BJ (cell line): Measurements from ENCODE around the gene FHOD1. TPM values are rescaled to one million over a fixed set of nuclear protein-coding genes. Genes with fewer than 3 reads are reported as not detected.
A peak's percentile ranks its signal among the peaks of the same experiment; 100 is the strongest.

Experiments used
- CTCF ChIA-PET: fragments of 350-600 bp; formaldehyde crosslinking; extraction: SDS; loops from one replicate; lab custom pipeline; 2021; ENCODE audit warnings: antibody characterized with exemption, inconsistent platforms; lab: Yijun Ruan, JAX
- POLR2A ChIA-PET: fragments of 300-600 bp; sonication (Branson Sonifier 250); formaldehyde crosslinking; extraction: SDS; loops from one replicate; lab custom pipeline; 2021; ENCODE audit warnings: antibody characterized with exemption; lab: Charles Lee
- DNase-seq: peaks from one replicate; pipeline ENCODE4 v3.0.0-alpha.2; 2011; ENCODE audit warnings: low read depth
- H3K27me3 ChIP-seq: 2 replicates; pipeline ENCODE4 v1.6.0; 2011; ENCODE audit warnings: low read length; ENCODE audit not compliant: control insufficient read depth, insufficient read depth
- H3K36me3 ChIP-seq: 2 replicates; pipeline ENCODE4 v1.5.1; 2011; ENCODE audit warnings: low read length; ENCODE audit not compliant: control insufficient read depth, insufficient read depth
- H3K4me3 ChIP-seq: 2 replicates; pipeline ENCODE4 v1.5.1; 2011; ENCODE audit warnings: low read depth, mild to moderate bottlenecking, control low read depth, low read length
- polyA plus RNA-seq: library from polyadenylated mRNA; depleted of rRNA; stranded (reverse); fragments of >200 nt; gene quantifications from 2 replicates; pipeline ENCODE4 v1.2.3, GENCODE V29; 2011
- TF ChIP-seq, protein P1 (sequence below): IDR thresholded peaks from 2 replicates; pipeline ENCODE4 v1.5.1; 2011; ENCODE audit warnings: low read depth, mild to moderate bottlenecking, control low read depth, inconsistent platforms, low read length, moderate library complexity; ENCODE audit not compliant: insufficient read depth

The FHOD1 gene
- polyA plus RNA-seq, 1 experiment = 23.0 TPM

DNA sequence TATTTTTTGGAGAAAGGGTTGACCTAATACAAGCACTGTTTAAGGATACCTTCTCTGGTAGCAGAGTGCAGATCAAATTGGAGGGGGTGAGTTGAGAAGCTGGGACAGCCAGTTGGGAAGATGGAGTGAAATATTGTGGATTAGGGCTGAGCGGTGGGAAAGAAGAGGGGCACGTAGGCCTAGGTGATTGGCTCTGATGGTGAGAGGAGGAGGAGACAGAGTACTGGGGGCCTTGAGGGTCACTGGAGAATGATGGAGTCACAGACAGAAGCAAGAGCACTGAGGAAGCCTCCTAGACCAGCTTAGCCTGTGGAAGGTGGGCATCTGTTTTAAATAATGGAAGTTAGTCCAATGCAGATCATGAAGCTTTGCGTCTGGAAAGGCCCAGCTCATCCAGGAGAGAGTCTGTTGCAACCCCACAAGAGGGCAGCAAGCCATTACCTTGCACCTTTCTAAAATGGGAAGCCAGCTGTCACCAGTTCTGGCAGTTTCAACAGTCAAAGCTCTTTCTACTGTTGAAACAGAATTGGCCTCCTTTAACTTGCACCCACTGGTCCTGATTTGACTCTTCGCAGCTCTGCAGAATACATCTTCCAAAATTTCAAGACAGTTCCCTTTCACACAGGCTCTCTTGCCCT lies 13.3 kb upstream of the FHOD1 start:
- Histone ChIP-seq H3K27me3 (no peaks in the 10 kb centered on the region), H3K4me3 (no peak overlapping the region), H3K36me3 (no peaks in the 10 kb centered on the region; the same call in none of the 2 replicates)
- TF ChIP-seq, protein P1, sequence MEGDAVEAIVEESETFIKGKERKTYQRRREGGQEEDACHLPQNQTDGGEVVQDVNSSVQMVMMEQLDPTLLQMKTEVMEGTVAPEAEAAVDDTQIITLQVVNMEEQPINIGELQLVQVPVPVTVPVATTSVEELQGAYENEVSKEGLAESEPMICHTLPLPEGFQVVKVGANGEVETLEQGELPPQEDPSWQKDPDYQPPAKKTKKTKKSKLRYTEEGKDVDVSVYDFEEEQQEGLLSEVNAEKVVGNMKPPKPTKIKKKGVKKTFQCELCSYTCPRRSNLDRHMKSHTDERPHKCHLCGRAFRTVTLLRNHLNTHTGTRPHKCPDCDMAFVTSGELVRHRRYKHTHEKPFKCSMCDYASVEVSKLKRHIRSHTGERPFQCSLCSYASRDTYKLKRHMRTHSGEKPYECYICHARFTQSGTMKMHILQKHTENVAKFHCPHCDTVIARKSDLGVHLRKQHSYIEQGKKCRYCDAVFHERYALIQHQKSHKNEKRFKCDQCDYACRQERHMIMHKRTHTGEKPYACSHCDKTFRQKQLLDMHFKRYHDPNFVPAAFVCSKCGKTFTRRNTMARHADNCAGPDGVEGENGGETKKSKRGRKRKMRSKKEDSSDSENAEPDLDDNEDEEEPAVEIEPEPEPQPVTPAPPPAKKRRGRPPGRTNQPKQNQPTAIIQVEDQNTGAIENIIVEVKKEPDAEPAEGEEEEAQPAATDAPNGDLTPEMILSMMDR = peak; percentile 73
- CTCF ChIA-PET = interaction anchor here (0.5 to 6.5 kb wide), 42 partner anchors 9 to 220 kb away, joined by 3 to 56 read pairs (median 4); partner anchors contain the start of genes ATP6V0D1, FHOD1, KCTD19 and LRRC36
- POLR2A ChIA-PET = interaction anchor here (0.6 kb wide), 1 partner anchor 18 kb away, joined by 3 read pairs; the partner anchor contains the start of gene PLEKHG4
- no peak for DNase-seq

DNA sequence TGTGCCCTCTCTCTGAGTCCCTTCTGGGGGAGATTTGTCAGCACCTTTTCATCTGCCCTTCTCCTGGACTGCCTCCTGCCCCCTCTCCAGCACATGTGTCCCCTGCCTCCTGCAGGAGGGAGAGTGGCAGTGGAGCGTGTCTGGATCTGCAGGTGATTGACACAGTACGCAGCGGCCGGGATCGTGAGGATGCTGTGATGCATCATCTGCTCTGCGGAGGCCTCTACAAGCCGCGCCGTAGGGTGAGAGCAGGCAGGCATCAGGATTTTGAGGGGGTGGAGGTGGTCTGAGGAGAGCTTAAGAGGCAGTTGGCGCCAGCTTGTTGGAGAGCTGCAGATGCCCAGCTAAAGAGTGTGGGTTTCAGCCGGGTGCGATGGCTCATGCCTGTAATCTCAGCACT lies 12.4 kb upstream of the FHOD1 start:
- CTCF ChIA-PET = interaction anchor here (0.9 to 6.5 kb wide), 14 partner anchors 10 to 221 kb away, joined by 3 to 56 read pairs (median 8); partner anchors contain the start of genes ATP6V0D1, FHOD1, SLC9A5 and TPPP3
- H3K27me3 ChIP-seq = no peaks in the 10 kb centered on the region
- TF ChIP-seq, protein P1 = no peak
- H3K4me3 ChIP-seq = no peak overlapping the region
- DNase-seq = no peak
- no peaks in the 10 kb centered on the region; the same call in none of the 2 replicates for H3K36me3 ChIP-seq
- POLR2A ChIA-PET = no interaction called here

DNA sequence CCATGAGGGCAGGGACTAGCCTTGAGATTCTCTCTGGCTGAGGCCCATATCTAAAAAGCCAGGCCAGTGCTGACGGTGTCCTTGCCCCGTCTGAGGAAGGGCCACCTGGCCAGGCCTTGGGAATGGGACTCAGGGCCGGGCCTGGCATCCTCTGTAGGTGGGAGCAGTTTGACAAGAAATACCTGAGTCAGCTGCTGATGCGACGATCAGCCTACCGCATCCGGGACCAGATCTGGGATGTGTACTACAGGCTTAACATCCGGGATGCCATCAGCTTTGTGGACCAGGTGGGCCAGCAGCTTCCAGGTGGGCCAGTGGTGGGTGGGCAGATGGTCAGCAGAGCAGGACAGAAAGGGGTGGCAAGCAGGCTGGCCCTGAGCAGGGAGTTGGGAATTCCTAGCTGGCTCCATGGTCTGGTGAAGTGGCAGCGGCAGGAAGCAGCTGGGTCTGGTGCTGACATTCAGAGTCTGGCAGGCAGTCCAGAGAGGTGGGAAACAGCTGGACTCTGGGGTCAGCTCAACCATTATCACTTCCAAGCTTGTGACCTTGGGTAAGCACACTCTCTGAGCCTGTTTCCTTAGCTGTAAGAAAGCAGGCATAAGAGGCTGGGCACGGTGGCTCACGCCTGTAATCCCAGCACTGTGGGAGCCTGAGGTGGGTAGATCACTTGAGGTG lies 11.0 kb upstream of the FHOD1 start:
- Histone ChIP-seq H3K36me3 (no peaks in the 10 kb centered on the region; the same call in none of the 2 replicates), H3K27me3 (no peaks in the 10 kb centered on the region), H3K4me3 (no peak overlapping the region)
- DNase-seq = no peak
- CTCF ChIA-PET = interaction anchor here (0.6 to 6.5 kb wide), 5 partner anchors 11 to 207 kb away, joined by 3 to 56 read pairs (median 4); partner anchors contain the start of gene FHOD1
- TF ChIP-seq, protein P1 = no peak
- POLR2A ChIA-PET = no interaction called here

DNA sequence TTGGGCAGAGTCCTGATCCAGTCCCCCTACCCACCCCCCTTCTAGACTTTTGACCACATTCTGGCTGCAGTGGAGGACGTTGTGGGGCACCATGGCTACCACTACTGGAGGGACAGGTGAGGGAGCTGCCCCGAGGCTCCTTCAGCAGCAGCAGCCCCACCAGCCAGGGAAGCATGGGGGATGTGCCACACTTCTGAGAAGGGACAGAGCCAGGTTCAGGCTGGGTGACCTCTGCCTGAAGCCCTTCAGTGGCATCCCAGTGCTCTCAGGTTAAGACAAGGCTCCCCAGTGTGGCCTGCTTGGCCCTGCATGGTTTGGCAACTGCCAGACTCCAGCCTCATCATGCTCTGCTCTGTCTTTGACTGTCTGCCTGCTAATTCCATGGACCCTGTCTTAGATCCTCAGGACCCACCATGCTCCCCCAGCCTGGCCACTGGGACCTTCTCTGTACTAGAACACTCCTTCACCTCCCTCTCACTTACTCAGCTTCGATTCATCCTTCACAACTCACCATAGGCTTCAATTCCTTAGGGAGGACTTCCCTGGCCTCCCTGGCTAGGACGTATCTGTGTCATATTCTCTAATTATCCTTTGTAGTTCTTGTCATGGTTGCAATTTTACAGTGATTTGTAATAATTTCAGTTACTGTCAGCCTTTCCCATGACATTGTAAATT lies 10.3 kb upstream of the FHOD1 start:
- H3K27me3 ChIP-seq = no peaks in the 10 kb centered on the region
- DNase-seq = no peak
- no peak overlapping the region for H3K4me3 ChIP-seq
- H3K36me3 ChIP-seq = peaks cover 3% of the 10 kb centered on the region
- ChIA-PET CTCF (interaction anchor here (0.7 to 6.5 kb wide), 4 partner anchors 9 to 208 kb away, joined by 3 to 56 read pairs (median 8); partner anchors contain the start of genes FHOD1 and SLC9A5), POLR2A (no interaction called here)
- TF ChIP-seq, protein P1 = no peak
